GM12864 (cell line): ENCODE results near the gene CGNL1.

Experiments used
- DNase-seq: peaks from one replicate; pipeline ENCODE4 v3.0.0-alpha.2; 2011; ENCODE audit warnings: low read depth
- H3K4me3 ChIP-seq: 2 replicates; pipeline ENCODE4 v1.5.1; 2011; ENCODE audit warnings: mild to moderate bottlenecking, low read depth, low read length, control low read depth
- CTCF ChIP-seq: IDR thresholded peaks from 2 replicates; pipeline ENCODE4 v1.5.1; 2011; ENCODE audit warnings: low read depth, mild to moderate bottlenecking, moderate library complexity, low read length, control low read depth, inconsistent platforms; ENCODE audit errors: missing control alignments

Gene CGNL1

GRCh38 chr15:57436961-57437360 is 60.7 kb downstream of the CGNL1 start:
- no peak for DNase-seq
- no peak overlapping the region for H3K4me3 ChIP-seq
- no peak for TF ChIP-seq CTCF

- no peak overlapping the region for H3K4me3 ChIP-seq
- no peak for DNase-seq
- TF ChIP-seq CTCF, result no peak
Observed at GRCh38 chr15:57437564-57437963, 61.3 kb downstream of the CGNL1 start.

GRCh38 chr15:57438166-57438565 is 61.9 kb downstream of the CGNL1 start:
- no peak for TF ChIP-seq CTCF
- no peak for DNase-seq
- no peak overlapping the region for H3K4me3 ChIP-seq

GRCh38 chr15:57439128-57440027 is 63.1 kb downstream of the CGNL1 start:
- TF ChIP-seq CTCF, result no peak
- H3K4me3 ChIP-seq, result no peak overlapping the region
- no peak for DNase-seq

- DNase-seq, result no peak
- no peak for TF ChIP-seq CTCF
- no peak overlapping the region for H3K4me3 ChIP-seq
Observed at GRCh38 chr15:57440167-57440566, 63.9 kb downstream of the CGNL1 start.

GRCh38 chr15:57440799-57441198 is 64.5 kb downstream of the CGNL1 start:
- TF ChIP-seq CTCF, result no peak
- DNase-seq, result no peak
- no peak overlapping the region for H3K4me3 ChIP-seq

- no peak for TF ChIP-seq CTCF
- no peak overlapping the region for H3K4me3 ChIP-seq
- no peak for DNase-seq
Observed at GRCh38 chr15:57442335-57442734, 66.0 kb downstream of the CGNL1 start.
